HG02678 (cell line): ENCODE measurements around the gene IGIP.
"Not testable (repeated sequence)": the region's sequence is repeated elsewhere in the genome, so short reads cannot be mapped to it uniquely, and the experiment has no call there.

Experiments used
- ATAC-seq: cut with Tn5 transposase; IDR thresholded peaks from one replicate; pipeline ENCODE4 v1.9.1; 2021; ENCODE audit warnings: mild to moderate bottlenecking, moderate library complexity; ENCODE audit not compliant: unreplicated experiment

IGIP gene

DNA sequence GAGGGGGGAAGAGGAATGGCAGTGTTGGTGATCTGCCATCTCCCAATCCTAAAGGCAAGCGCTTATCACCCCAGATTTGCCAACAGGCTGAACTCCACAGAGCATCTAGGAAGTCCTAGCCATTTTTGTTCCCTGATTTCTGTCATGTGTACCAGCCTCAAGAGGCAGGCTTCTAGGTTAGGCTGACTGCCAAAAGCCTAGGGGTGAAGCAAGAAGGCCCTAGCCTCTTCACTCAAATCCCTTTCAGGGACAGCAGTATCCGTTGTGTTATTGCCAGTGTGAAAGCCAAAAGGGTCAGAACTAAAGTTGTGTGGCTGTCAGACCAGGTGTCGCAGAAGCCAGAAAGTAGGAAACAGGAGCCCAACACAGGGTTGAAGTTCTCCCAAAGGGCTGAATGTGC lies 14.7 kb downstream of the IGIP start:
- no peak for ATAC-seq

DNA sequence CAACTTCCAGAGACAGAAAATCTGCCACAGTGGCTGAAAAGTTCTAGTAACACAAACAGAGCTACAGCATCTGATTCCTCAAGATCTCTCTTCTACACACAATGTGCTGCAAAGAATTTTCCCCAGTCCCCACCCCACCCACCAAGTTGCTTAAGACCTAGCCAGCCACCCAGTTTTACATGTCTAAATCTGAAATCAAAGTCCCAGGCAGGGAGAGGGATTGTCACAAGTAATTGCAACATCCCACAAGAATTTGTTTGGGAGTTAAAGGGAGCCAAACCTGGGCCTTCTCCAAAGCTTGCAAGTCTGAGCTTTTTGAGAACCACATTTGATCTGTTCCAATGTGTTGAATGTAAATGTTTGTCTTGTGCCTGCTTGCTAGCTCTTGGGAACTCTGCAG lies 15.5 kb downstream of the IGIP start:
- ATAC-seq: no peak

GRCh38 chr5:140142246-140142645 lies 16.5 kb downstream of the IGIP start:
- ATAC-seq: no peak

- ATAC-seq: no peak
Measured at GRCh38 chr5:140142856-140143255, 17.1 kb downstream of the IGIP start.

DNA sequence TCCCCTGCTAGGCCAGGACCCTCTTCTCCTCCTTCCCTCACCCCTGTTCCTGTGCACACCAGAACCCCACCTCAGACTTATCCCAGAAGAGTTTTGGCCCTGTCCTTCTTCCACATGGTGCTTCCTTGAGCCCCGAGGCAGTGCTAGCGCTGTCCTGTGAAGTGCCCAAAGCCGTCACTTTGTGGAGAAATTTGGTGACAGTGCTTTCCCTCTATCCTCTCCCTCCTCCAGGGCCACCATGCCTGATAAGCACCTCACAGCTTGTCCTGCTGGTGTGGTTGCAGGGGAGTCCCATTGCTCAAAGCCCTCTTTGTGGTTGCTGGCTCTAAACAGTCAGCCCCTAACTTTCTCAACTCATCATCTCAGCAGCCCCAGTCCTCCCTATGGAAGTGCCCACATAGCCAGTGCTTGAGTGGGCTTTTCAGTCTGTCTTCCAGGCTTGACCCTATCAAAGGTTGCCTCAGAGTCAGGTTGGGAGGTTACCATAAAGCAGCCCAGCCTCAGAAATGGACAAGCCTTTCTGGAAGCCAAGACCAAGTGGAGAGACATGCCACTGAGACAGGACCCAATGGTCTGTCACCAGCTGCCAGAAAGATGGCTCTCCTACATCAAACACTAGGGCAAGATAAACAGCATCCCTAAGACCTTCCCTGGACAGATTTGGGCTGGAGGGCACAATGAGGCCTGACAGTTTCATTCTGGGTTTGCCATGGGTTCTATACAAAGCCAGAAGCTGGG lies 18.0 kb downstream of the IGIP start:
- peak; percentile 7 for ATAC-seq

- no peak for ATAC-seq
Measured at GRCh38 chr5:140145256-140145655, 19.5 kb downstream of the IGIP start.

GRCh38 chr5:140145818-140146522 lies 20.2 kb downstream of the IGIP start:
- ATAC-seq: peak; percentile 58

DNA sequence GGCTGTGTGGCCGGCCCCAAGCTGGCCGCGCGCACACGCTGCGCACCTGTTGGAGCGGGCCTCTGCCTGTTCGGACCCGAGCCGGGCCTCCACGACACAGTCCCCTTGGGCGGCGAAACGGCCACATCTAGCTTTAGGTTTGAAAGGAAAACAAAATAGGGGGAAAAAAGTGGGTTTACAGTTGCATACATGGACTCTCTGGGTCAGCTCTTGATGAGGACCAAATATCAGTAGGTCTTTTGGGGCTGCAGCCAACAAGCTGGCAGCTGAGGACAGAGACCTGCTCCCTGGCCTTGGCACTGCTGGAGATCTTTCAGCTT lies 20.7 kb downstream of the IGIP start:
- ATAC-seq: no peak

DNA sequence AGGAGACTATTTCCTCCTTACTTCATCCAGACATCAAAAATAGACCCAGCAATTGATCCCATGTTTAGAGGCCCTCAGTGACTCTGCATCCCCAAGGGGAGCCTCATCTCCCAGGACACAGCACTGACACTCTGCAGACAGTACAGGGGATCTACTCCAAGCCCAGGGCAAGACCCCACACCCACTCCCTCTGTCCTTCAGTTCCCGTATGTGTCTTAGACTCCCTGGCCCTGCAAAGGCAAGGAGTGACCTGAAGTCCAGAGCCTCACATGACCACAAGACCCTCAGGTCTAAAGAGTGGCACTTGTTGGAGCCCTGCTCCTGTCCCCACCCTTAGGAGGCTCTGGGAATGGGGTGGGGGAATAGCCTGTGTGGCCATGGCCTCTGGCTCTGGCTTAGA lies 21.7 kb downstream of the IGIP start:
- no peak for ATAC-seq

GRCh38 chr5:140148508-140148907 lies 22.8 kb downstream of the IGIP start:
- ATAC-seq: no peak

DNA sequence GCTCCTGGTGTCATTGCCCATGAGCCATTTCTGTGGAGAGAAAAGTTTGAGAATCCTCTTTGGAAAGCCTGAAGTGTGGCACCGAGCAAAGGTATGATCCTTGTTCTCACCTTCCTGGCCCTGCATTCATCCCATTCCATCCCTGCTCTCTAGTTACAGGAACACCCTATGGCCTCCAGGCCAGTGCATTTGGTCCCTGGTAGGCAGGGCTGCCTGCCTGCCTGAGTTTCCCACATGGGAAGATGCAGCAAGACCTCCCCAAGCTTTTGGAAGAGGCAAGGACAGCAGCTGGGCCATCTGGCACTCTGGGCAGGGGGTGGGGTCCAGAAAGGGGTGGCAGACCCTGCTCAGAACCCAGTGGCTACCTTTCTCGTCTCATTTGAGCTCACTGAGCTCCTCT lies 24.5 kb downstream of the IGIP start:
- ATAC-seq: no peak

DNA sequence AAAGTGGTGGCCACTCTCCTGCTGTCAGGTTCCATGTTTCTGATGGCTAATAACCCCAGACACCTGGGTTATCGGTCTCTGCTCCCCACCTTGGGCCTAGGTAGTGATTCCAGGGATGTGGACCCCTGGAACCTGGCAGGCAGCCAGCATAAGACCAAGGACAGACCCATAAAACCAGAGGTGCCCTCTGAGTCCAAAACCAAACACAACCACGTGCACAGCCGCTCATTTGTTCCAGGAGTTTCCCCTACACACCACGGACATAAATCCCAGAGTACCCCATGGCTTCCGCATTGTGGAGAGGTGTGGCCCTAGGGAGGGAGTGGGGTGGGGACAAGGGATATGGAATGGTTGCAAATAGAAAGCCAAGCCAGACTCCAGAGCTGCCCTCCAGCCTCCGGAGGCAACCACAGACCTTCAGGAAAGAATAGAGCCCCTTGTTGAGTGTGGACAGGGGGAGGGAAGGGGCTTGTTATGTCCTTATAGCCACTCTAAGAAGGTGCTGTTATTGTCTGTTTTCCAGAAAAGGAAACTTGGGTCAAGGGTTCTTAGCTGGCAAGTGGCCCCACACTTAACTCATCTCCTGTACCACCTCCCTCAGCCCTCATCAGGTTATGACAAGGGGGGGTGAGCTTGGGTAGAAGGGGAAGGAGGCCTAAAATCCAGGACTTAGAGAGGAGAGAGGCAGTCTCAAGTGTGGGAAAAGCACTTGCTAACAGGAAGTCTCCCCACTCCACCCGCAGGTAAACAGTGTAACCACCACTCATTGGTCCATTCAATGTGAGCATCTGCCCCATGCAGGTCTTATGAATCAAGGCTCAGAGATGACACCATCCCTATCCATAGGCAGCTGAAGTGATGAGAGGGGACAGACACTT lies 25.6 kb downstream of the IGIP start:
- no peak for ATAC-seq

- no peak for ATAC-seq
Measured at GRCh38 chr5:140152022-140152999, 26.6 kb downstream of the IGIP start.

GRCh38 chr5:140153255-140153654 lies 27.5 kb downstream of the IGIP start:
- ATAC-seq: no peak

DNA sequence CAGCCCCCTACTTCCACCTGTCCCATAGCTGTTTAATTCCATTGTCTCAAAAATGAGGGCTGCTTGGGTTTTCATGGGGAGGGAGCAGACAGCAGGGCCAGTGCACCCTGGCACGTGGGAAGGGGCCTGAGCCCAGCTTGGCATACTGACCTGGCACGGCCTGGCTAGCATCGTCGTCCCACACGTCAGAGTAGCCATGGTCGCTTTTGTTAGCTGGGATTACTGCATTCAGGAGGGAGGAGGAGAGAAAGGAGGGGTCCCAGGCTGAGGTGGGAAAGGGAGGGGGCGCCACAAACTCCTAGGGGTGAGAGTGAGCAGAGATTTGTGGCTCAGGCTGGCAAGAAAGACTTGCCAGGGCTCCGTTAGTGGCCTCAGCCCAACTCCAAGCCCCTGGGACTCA lies 28.2 kb downstream of the IGIP start:
- ATAC-seq: no peak

- not testable (repeated sequence) for ATAC-seq
Measured at GRCh38 chr5:140154710-140155381, 29.1 kb downstream of the IGIP start.

DNA sequence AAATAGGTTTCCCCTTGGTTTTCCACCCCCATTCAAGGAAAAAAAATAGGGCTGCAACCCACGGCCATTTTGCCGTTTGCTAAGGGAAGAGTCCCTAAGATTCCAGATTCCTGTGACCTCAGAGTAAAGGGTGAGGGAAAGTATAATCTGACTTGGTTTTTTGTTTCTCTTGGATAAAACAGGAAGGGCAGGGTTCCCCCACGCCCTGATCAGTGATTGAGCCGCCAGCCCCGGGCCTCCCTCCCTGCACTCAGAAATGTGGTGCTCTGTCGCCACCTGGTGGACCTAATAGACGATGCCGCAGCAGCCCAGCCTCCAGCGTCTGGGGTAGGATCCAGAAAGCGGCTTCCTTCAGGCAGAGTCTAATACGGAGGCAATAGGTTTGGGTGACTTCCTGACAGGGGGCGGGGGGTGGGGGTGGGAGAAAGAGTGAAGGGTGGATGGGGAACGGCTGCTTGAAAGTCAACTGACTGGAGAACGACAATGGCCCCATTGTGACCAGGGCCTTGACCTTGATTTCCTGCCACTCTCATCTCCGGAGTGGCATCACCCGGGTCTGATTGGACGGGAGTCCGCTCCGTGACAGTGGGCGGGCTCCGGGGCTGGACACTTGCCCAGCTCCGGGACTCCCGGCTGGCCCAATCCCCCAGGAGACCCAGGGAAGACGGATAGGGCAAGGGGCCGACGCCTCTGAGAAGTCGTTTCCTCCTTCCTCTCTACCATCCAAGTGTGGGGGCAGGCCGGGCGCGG lies 31.5 kb downstream of the IGIP start:
- peak; percentile 94 for ATAC-seq

- no peak for ATAC-seq
Measured at GRCh38 chr5:140159014-140159927, 33.5 kb downstream of the IGIP start.
